HepG2 (cell line): ENCODE data around the gene SLC45A3. TPM values are rescaled to one million over a fixed set of nuclear protein-coding genes. Genes with fewer than 3 reads are reported as not detected.

Experiments
- ATAC-seq: fragments of 200-7000 bp; cut with Tn5 transposase; 3 replicates; pipeline ENCODE4 v1.9.1; 2020; ENCODE audit warnings: mild to moderate bottlenecking, moderate library complexity
- BruUV-seq: library from RNA; stranded (reverse); fragments of 400-500 nt; replicated peaks from 2 replicates; lab custom pipeline; 2021; lab: Mats Ljungman, UMichigan
- CTCF ChIA-PET: fragments of 300-600 bp; formaldehyde crosslinking; extraction: SDS; loops from one replicate; lab custom pipeline; 2021; ENCODE audit warnings: low total read pairs, inconsistent platforms, low intra/inter-chr PET ratio; lab: Yijun Ruan, JAX
- POLR2A ChIA-PET: fragments of 350-600 bp; sonication (Branson Sonifier 250); formaldehyde crosslinking; loops from one replicate; lab custom pipeline; 2020; ENCODE audit warnings: antibody characterized with exemption, inconsistent platforms; lab: Yijun Ruan, JAX
- DNase-seq: peaks from one replicate; pipeline ENCODE4 v3.0.0-alpha.2; 2015; ENCODE audit warnings: low spot score
- FAIRE-seq: peaks from 3 replicates; lab custom pipeline; 2011; peaks lifted over from hg19 to GRCh38; lab: Jason Lieb, UNC
- H2AFZ ChIP-seq: one replicate; pipeline ENCODE4 v1.6.1; 2011; ENCODE audit warnings: low read length, inconsistent platforms
- H3K27ac ChIP-seq: fragments of 300-600 bp; 3 replicates; pipeline ENCODE4 v1.8.0; 2011; ENCODE audit warnings: mixed run types, mild to moderate bottlenecking, mixed read lengths, low read length, inconsistent platforms; ENCODE audit not compliant: insufficient read depth; ENCODE audit errors: extremely low read length
- H3K27me3 ChIP-seq, 2 experiments: fragments of 200-600 bp in 1 of 2; 2 replicates in 1 of 2; 3 replicates in 1 of 2; pipeline versions ENCODE4 v1.6.0 to v1.8.0; 2011; ENCODE audit warnings: low read length in 2 of 2, mild to moderate bottlenecking in 2 of 2, moderate library complexity in 2 of 2, inconsistent platforms in 1 of 2; ENCODE audit not compliant: insufficient read depth in 2 of 2, control insufficient read depth in 1 of 2
- H3K36me3 ChIP-seq, 2 experiments: fragments of 200-600 bp in 1 of 2; replicated peaks in 1 of 2; 2 replicates in 1 of 2; 3 replicates in 1 of 2; pipeline versions ENCODE4 v1.5.1 to v1.8.0; 2011; ENCODE audit warnings: low read length in 2 of 2, inconsistent platforms in 1 of 2; ENCODE audit not compliant: insufficient read depth in 2 of 2, control insufficient read depth in 1 of 2
- H3K4me1 ChIP-seq: 2 replicates; pipeline ENCODE4 v1.5.1; 2012; ENCODE audit warnings: low read length, inconsistent platforms; ENCODE audit not compliant: insufficient read depth
- H3K4me2 ChIP-seq: 2 replicates; pipeline ENCODE4 v1.6.0; 2011; ENCODE audit warnings: low read depth, low read length, inconsistent platforms
- H3K4me3 ChIP-seq, 3 experiments: fragments of 200-600 bp in 1 of 3; sonication (generic), shearing (Covaris generic) in 1 of 3; replicated peaks in 1 of 3; 2 replicates each; pipeline ENCODE4 v1.5.1; 2011 to 2016; ENCODE audit warnings: low read length in 3 of 3, inconsistent platforms in 2 of 3, low read depth in 2 of 3, mild to moderate bottlenecking in 2 of 3, control low read depth in 1 of 3, mixed read lengths in 1 of 3; ENCODE audit not compliant: insufficient read depth in 1 of 3
- H3K79me2 ChIP-seq: one replicate; pipeline ENCODE4 v1.6.1; 2011; ENCODE audit warnings: low read length, inconsistent platforms; ENCODE audit not compliant: insufficient read depth
- H3K9ac ChIP-seq: 2 replicates; pipeline ENCODE4 v1.6.0; 2011; ENCODE audit warnings: mild to moderate bottlenecking, low read depth, low read length, inconsistent platforms; ENCODE audit not compliant: insufficient read depth
- H3K9me3 ChIP-seq: 2 replicates; pipeline ENCODE4 v1.5.1; 2012; ENCODE audit warnings: mild to moderate bottlenecking, low read length
- H4K20me1 ChIP-seq: 2 replicates; pipeline ENCODE4 v1.6.0; 2011; ENCODE audit warnings: inconsistent platforms, mild to moderate bottlenecking, low read length, moderate library complexity; ENCODE audit not compliant: insufficient read depth
- ARNTL ChIP-seq: sonication (generic); formaldehyde crosslinking; IDR thresholded peaks from 2 replicates; pipeline ENCODE4 v1.4.0; 2020; ENCODE audit warnings: mild to moderate bottlenecking, missing genetic modification reagents
- CENPT ChIP-seq: sonication (generic); formaldehyde crosslinking; IDR thresholded peaks from 2 replicates; pipeline ENCODE4 v1.8.0; 2022; ENCODE audit warnings: low read depth, mild to moderate bottlenecking, moderate library complexity, missing genetic modification reagents
- HNF4G ChIP-seq, 2 experiments: sonication (generic) in 1 of 2; formaldehyde crosslinking in 1 of 2; IDR thresholded peaks; 2 replicates each; pipeline versions ENCODE4 v1.4.0 to v1.6.1; 2011 to 2020; ENCODE audit warnings: borderline replicate concordance in 2 of 2, low read depth in 2 of 2, mild to moderate bottlenecking in 2 of 2, low read length in 1 of 2, missing genetic modification reagents in 1 of 2, moderate library complexity in 1 of 2
- TOPORS ChIP-seq: sonication (generic); formaldehyde crosslinking; IDR thresholded peaks from 2 replicates; pipeline ENCODE4 v1.8.0; 2023; ENCODE audit warnings: mild to moderate bottlenecking, missing genetic modification reagents
- ZNF331 ChIP-seq: sonication (generic); formaldehyde crosslinking; IDR thresholded peaks from 2 replicates; pipeline ENCODE4 v1.4.0; 2020; ENCODE audit warnings: missing genetic modification reagents
- ZNF572 ChIP-seq: sonication (generic); formaldehyde crosslinking; IDR thresholded peaks from 2 replicates; pipeline ENCODE4 v1.5.1; 2020; ENCODE audit warnings: mild to moderate bottlenecking, missing genetic modification reagents
- ZNF768 ChIP-seq: sonication (generic); formaldehyde crosslinking; IDR thresholded peaks from 2 replicates; pipeline ENCODE4 v1.4.0; 2020; ENCODE audit warnings: missing genetic modification reagents
- whole genome bisulfite sequencing: methylation state at CpG from one replicate; pipeline ENCODE4 v1.1.6; 2017; ENCODE audit warnings: low lambda C conversion rate; 5-methylcytosine and 5-hydroxymethylcytosine counted together
- in situ Hi-C: cut with HindIII; loops from 2 replicates; pipeline ENCODE4 v1.10.0; 2017; ENCODE audit warnings: low pct_unique_long_range_greater_than_20kb; ENCODE audit not compliant: extremely low pct_ligation_motif_present
- intact Hi-C: fragments of 100-400 bp; cut with micrococcal nuclease; formaldehyde crosslinking; loops from one replicate; pipeline ENCODE4 v1.10.0; 2022; ENCODE audit not compliant: unreplicated experiment
- polyA plus RNA-seq, 8 experiments: library from polyadenylated mRNA; depleted of rRNA in 3 of 8; stranded (reverse) in 7 of 8; unstranded in 1 of 8; fragments of >200 nt; fragmentation: Illumina TruSeq in 4 of 8; extraction: Trizol in 4 of 8; gene quantifications; 2 replicates each; pipeline versions ENCODE4 v1.2.1 to v1.2.3, GENCODE V29; 2011 to 2016; ENCODE audit warnings: low read depth in 4 of 8, missing spikeins in 1 of 8, mixed read lengths in 1 of 8; ENCODE audit not compliant: insufficient read depth in 1 of 8
- total RNA-seq, 5 experiments: library from RNA; depleted of rRNA; stranded (reverse); fragments of >200 nt; fragmentation: Illumina TruSeq; extraction: Trizol; gene quantifications; 2 replicates each; pipeline ENCODE4 v1.2.3, GENCODE V29; 2016; ENCODE audit warnings: low read depth in 1 of 5
- TF ChIP-seq, protein P1 (sequence below): sonication (generic); formaldehyde crosslinking; IDR thresholded peaks from 2 replicates; pipeline ENCODE4 v1.5.0; 2020; ENCODE audit warnings: mild to moderate bottlenecking, missing genetic modification reagents, borderline replicate concordance
- TF ChIP-seq, protein P2 (sequence below): IDR thresholded peaks from 2 replicates; pipeline ENCODE4 v1.6.1; 2016; ENCODE audit warnings: missing genetic modification reagents, missing compliant biosample characterization
- TF ChIP-seq, protein P3 (sequence below): sonication (generic); formaldehyde crosslinking; IDR thresholded peaks from 2 replicates; pipeline ENCODE4 v1.8.1; 2022; ENCODE audit warnings: low read depth, mild to moderate bottlenecking, missing genetic modification reagents

SLC45A3 gene
- total and polyA plus RNA-seq, 2 of the 13 experiments (the other 11 are each of a cell fraction or from before 2014, with no cell fraction given): 3.4 to 4.1 TPM

DNA sequence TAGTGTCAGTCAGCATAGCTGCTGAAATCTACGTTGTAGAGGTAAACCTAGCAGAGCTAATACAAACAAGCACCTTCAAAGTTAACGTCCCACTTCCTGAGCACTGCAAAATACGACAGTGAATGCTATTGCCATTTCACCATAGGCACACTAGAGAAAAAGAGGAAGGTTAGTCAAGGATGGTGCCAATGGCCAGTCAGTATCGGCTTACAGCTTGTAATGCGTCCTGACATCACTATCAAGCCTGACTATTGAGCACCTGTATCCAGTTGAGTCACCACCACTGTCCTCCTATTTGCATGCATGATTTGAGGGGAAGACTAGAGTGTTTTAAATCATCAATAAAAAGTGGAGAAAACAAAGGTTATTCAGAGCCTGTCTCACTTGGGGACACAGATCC, 35.3 kb upstream of the SLC45A3 start (continued):
- no peak for TF ChIP-seq HNF4G (IDR thresholded peaks at IDR 0.05; ENCODE audit: borderline replicate concordance, low read depth, low read length)
- TF ChIP-seq HNF4G (CRISPR knock-in tag; IDR thresholded peaks at IDR 0.05; ENCODE audit: borderline replicate concordance, low read depth): no peak
- no peak for TF ChIP-seq TOPORS
- no peak for TF ChIP-seq ZNF768 (CRISPR knock-in tag)
- TF ChIP-seq, protein P1, sequence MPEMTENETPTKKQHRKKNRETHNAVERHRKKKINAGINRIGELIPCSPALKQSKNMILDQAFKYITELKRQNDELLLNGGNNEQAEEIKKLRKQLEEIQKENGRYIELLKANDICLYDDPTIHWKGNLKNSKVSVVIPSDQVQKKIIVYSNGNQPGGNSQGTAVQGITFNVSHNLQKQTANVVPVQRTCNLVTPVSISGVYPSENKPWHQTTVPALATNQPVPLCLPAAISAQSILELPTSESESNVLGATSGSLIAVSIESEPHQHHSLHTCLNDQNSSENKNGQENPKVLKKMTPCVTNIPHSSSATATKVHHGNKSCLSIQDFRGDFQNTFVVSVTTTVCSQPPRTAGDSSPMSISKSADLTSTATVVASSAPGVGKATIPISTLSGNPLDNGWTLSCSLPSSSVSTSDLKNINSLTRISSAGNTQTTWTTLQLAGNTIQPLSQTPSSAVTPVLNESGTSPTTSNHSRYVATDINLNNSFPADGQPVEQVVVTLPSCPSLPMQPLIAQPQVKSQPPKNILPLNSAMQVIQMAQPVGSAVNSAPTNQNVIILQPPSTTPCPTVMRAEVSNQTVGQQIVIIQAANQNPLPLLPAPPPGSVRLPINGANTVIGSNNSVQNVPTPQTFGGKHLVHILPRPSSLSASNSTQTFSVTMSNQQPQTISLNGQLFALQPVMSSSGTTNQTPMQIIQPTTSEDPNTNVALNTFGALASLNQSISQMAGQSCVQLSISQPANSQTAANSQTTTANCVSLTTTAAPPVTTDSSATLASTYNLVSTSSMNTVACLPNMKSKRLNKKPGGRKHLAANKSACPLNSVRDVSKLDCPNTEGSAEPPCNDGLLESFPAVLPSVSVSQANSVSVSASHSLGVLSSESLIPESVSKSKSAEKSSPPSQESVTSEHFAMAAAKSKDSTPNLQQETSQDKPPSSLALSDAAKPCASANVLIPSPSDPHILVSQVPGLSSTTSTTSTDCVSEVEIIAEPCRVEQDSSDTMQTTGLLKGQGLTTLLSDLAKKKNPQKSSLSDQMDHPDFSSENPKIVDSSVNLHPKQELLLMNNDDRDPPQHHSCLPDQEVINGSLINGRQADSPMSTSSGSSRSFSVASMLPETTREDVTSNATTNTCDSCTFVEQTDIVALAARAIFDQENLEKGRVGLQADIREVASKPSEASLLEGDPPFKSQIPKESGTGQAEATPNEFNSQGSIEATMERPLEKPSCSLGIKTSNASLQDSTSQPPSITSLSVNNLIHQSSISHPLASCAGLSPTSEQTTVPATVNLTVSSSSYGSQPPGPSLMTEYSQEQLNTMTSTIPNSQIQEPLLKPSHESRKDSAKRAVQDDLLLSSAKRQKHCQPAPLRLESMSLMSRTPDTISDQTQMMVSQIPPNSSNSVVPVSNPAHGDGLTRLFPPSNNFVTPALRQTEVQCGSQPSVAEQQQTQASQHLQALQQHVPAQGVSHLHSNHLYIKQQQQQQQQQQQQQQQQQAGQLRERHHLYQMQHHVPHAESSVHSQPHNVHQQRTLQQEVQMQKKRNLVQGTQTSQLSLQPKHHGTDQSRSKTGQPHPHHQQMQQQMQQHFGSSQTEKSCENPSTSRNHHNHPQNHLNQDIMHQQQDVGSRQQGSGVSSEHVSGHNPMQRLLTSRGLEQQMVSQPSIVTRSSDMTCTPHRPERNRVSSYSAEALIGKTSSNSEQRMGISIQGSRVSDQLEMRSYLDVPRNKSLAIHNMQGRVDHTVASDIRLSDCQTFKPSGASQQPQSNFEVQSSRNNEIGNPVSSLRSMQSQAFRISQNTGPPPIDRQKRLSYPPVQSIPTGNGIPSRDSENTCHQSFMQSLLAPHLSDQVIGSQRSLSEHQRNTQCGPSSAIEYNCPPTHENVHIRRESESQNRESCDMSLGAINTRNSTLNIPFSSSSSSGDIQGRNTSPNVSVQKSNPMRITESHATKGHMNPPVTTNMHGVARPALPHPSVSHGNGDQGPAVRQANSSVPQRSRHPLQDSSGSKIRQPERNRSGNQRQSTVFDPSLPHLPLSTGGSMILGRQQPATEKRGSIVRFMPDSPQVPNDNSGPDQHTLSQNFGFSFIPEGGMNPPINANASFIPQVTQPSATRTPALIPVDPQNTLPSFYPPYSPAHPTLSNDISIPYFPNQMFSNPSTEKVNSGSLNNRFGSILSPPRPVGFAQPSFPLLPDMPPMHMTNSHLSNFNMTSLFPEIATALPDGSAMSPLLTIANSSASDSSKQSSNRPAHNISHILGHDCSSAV: no peak

GRCh38 chr1:205714906-205715246, 34.6 kb upstream of the SLC45A3 start:
- FAIRE-seq (no peak), ATAC-seq (no peak), DNase-seq (no peak)
- intact Hi-C loops (no loop called here), in situ Hi-C loops (loop anchor here (5.0 kb wide), 1 partner anchor 123 kb away; no protein-coding TSS in a partner anchor)
- Histone ChIP-seq H2AFZ (no peak overlapping the region), H3K79me2 (no peaks in the 10 kb centered on the region), H3K27ac (peak overlapping the region; percentile 42), H4K20me1 (no peaks in the 10 kb centered on the region), H3K4me1 (peaks cover 71% of the 10 kb centered on the region), H3K27me3 (no peaks in the 10 kb centered on the region), H3K4me2 (no peak overlapping the region), H3K9ac (no peak overlapping the region), H3K36me3 (peaks cover 9 to 24% of the 10 kb centered on the region in 2 experiments), H3K9me3 (no peaks in the 10 kb centered on the region), H3K4me3 (no peak overlapping the region)
- WGBS: 96% methylated on average over 4 of the region's 4 CpGs
- BruUV-seq: no TSS peak
- ChIA-PET POLR2A (interaction anchor here (1.0 to 1.2 kb wide), 2 partner anchors 12 kb away, joined by 3 read pairs; no protein-coding TSS in a partner anchor), CTCF (no interaction called here)
- TF ChIP-seq CENPT (no peak), ZNF572 (no peak), ZNF331 (no peak), ARNTL (CRISPR knock-in tag) (no peak)
- TF ChIP-seq, protein P2, sequence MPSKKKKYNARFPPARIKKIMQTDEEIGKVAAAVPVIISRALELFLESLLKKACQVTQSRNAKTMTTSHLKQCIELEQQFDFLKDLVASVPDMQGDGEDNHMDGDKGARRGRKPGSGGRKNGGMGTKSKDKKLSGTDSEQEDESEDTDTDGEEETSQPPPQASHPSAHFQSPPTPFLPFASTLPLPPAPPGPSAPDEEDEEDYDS: no peak
- TF ChIP-seq, protein P3, sequence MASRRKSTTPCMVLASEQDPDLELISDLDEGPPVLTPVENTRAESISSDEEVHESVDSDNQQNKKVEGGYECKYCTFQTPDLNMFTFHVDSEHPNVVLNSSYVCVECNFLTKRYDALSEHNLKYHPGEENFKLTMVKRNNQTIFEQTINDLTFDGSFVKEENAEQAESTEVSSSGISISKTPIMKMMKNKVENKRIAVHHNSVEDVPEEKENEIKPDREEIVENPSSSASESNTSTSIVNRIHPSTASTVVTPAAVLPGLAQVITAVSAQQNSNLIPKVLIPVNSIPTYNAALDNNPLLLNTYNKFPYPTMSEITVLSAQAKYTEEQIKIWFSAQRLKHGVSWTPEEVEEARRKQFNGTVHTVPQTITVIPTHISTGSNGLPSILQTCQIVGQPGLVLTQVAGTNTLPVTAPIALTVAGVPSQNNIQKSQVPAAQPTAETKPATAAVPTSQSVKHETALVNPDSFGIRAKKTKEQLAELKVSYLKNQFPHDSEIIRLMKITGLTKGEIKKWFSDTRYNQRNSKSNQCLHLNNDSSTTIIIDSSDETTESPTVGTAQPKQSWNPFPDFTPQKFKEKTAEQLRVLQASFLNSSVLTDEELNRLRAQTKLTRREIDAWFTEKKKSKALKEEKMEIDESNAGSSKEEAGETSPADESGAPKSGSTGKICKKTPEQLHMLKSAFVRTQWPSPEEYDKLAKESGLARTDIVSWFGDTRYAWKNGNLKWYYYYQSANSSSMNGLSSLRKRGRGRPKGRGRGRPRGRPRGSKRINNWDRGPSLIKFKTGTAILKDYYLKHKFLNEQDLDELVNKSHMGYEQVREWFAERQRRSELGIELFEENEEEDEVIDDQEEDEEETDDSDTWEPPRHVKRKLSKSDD (CRISPR knock-in tag): no peak
